ENCODE measurements around the gene NPRL2.

NPRL2 gene

GRCh38 chr3:50373146-50374051, 22.8 kb upstream of the NPRL2 start:
- FAIRE-seq = no peak

- no peak for FAIRE-seq
These were observed 21.8 kb upstream of the NPRL2 start for GRCh38 chr3:50372349-50372748.

GRCh38 chr3:50371133-50371685, 20.6 kb upstream of the NPRL2 start:
- no peak for FAIRE-seq

- no peak for FAIRE-seq
These were observed 20.0 kb upstream of the NPRL2 start for GRCh38 chr3:50370594-50370993.

GRCh38 chr3:50369012-50369670, 18.6 kb upstream of the NPRL2 start:
- no peak for FAIRE-seq

GRCh38 chr3:50365842-50366220, 15.3 kb upstream of the NPRL2 start:
- FAIRE-seq = no peak

GRCh38 chr3:50365080-50365841, 14.7 kb upstream of the NPRL2 start:
- FAIRE-seq = no peak

- no peak for FAIRE-seq
These were observed 14.1 kb upstream of the NPRL2 start for GRCh38 chr3:50364573-50365079.

- no peak for FAIRE-seq
These were observed 9.2 kb upstream of the NPRL2 start for GRCh38 chr3:50359760-50360110.

GRCh38 chr3:50358911-50359759, 8.6 kb upstream of the NPRL2 start, which contains the start of gene TMEM115:
TSS of gene TMEM115 (minus strand) at chr3:50359521. CDS start at chr3:50359063, 458 bp downstream.
- FAIRE-seq = peak; percentile 97

- no peak for FAIRE-seq
These were observed 7.9 kb upstream of the NPRL2 start for GRCh38 chr3:50358355-50358910.

- FAIRE-seq = no peak
These were observed 6.9 kb upstream of the NPRL2 start for GRCh38 chr3:50357481-50357880.

- FAIRE-seq = no peak
These were observed 6.0 kb upstream of the NPRL2 start for GRCh38 chr3:50356553-50356952.

GRCh38 chr3:50355829-50356552, 5.4 kb upstream of the NPRL2 start:
- FAIRE-seq = no peak

- no peak for FAIRE-seq
These were observed 4.3 kb upstream of the NPRL2 start for GRCh38 chr3:50354850-50355249.

- FAIRE-seq = no peak
These were observed 3.7 kb upstream of the NPRL2 start for GRCh38 chr3:50354186-50354764.

GRCh38 chr3:50353245-50354004, 2.9 kb upstream of the NPRL2 start:
- no peak for FAIRE-seq

- FAIRE-seq = no peak
These were observed 2.2 kb upstream of the NPRL2 start for GRCh38 chr3:50352781-50353180.

- FAIRE-seq = no peak
These were observed 735 bp upstream of the NPRL2 start for GRCh38 chr3:50351323-50351697.

GRCh38 chr3:50350213-50350526, 405 bp downstream of the NPRL2 start:
- FAIRE-seq = no peak
